ENCODE data around the gene BTG4. TPM values are rescaled to one million over a fixed set of nuclear protein-coding genes. Genes with fewer than 3 reads are reported as not detected.

BTG4 gene
- total and polyA plus RNA-seq, 2 of the 8 experiments (the other 6 are each of a cell fraction or from before 2014, with no cell fraction given) = 0.06 TPM; not detected in 1

DNA sequence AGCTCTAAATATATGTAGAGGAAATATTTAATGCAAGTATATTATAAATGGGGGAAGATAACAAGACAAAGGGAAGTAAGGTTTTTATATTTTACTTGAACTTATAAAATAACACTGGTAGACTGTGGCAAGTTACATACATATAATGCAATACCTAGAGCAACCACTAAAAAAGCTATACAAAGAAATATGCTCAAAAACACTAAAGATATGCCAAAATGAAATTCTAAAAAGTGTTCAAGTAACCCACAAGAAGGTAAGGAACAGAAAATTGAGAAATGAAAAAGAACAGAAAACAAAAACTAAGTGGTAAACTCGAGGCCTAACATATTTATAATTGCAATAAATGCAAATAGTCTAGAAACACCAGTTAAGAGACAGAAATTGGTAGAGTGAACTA is 32.5 kb downstream of the BTG4 start:
- H4K8ac ChIP-seq (ENCODE audit: extremely low read depth, insufficient read depth, low read length) = no peak overlapping the region
- H3K9ac ChIP-seq (replicated peaks in 1 of 4; ENCODE audit: extremely low read depth in 1 of 4, low read depth in 3 of 4, low read length in 3 of 4) = no peak overlapping the region
- H3K18ac ChIP-seq (ENCODE audit: extremely low read depth, low read length) = no peak overlapping the region
- no peak overlapping the region for H2BK15ac ChIP-seq (ENCODE audit: low read length)
- H3K27me3 ChIP-seq (replicated peaks in 1 of 4; ENCODE audit: control insufficient read depth in 3 of 4, extremely low read depth in 1 of 4, insufficient read depth in 3 of 4, low read length in 3 of 4) = 0 out of 7 replicates have a peak, but pooled peaks cover 0 to 2% (median 0%) of the 10 kb centered on the region in 4 experiments
- CTCF ChIA-PET (ENCODE audit: partially characterized antibody) = interaction anchor here (0.8 to 1.5 kb wide), 6 partner anchors 10 to 59 kb away, joined by 3 to 5 read pairs (median 4); partner anchors contain the start of gene BTG4
- no peak overlapping the region for H3K56ac ChIP-seq (replicated peaks; ENCODE audit: insufficient read length, low read depth, low read length)
- 78% methylated on average over 1 of the region's 1 CpG; no CpG with 5 or more reads in 1 of the 2 experiments for WGBS, 2 experiments (ENCODE audit: extremely low coverage in 1 of 2, insufficient coverage in 1 of 2, insufficient read length in 1 of 2, insufficient replicate concordance in 2 of 2, low coverage in 1 of 2, low lambda C conversion rate in 2 of 2, missing lambda C conversion rate in 1 of 2)
- H2BK120ac ChIP-seq (replicated peaks; ENCODE audit: low read depth, low read length) = no peak overlapping the region
- H3K27ac ChIP-seq (ENCODE audit: low read depth, low read length) = no peak overlapping the region
- H3K4me1 ChIP-seq (replicated peaks in 1 of 4; ENCODE audit: control insufficient read depth in 3 of 4, insufficient read depth in 4 of 4, low read length in 3 of 4) = no peaks in the 10 kb centered on the region
- no peak overlapping the region for H3K23ac ChIP-seq (ENCODE audit: insufficient read length)
- no peak overlapping the region for H3K4me3 ChIP-seq (ENCODE audit: extremely low read depth in 1 of 4, insufficient read depth in 2 of 4, low read depth in 3 of 4, low read length in 4 of 4)
- FAIRE-seq = no peak
- no peaks in the 10 kb centered on the region for H3K23me2 ChIP-seq (ENCODE audit: low read depth, low read length)
- 0 out of 4 replicates have a peak, but pooled peaks cover 0 to under 1% of the 10 kb centered on the region in 2 experiments for H3K9me3 ChIP-seq (ENCODE audit: insufficient read depth in 2 of 2, low read depth in 1 of 2, low read length in 1 of 2)
- DNase-seq (ENCODE audit: low read depth in 1 of 2, low spot score in 2 of 2) = no peak
- H3K79me2 ChIP-seq (ENCODE audit: control insufficient read depth in 1 of 2, insufficient read depth in 2 of 2, low read length in 2 of 2) = no peaks in the 10 kb centered on the region
- no peak overlapping the region for H3K4ac ChIP-seq (replicated peaks; ENCODE audit: insufficient read length, low read depth, low read length)
- no peak overlapping the region for H2BK20ac ChIP-seq (ENCODE audit: low read length)
- H3K4me2 ChIP-seq (ENCODE audit: insufficient read depth in 1 of 2, low read depth in 2 of 2, low read length in 2 of 2) = no peak overlapping the region
- no peaks in the 10 kb centered on the region for H4K20me1 ChIP-seq (replicated peaks in 1 of 2; ENCODE audit: control insufficient read depth in 1 of 2, insufficient read depth in 2 of 2, low read length in 2 of 2)
- no peak overlapping the region for H2AFZ ChIP-seq (ENCODE audit: low read length)
- no peak overlapping the region for H4K91ac ChIP-seq (replicated peaks; ENCODE audit: insufficient read length, low read length)
- no peak overlapping the region for H4K5ac ChIP-seq (ENCODE audit: insufficient read length, low read depth, low read length)
- H2AK5ac ChIP-seq (ENCODE audit: low read depth, low read length) = no peak overlapping the region
- POLR2A ChIA-PET (ENCODE audit: partially characterized antibody) = no interaction called here
- H2BK5ac ChIP-seq (ENCODE audit: low read depth, low read length) = no peak overlapping the region
- no peaks in the 10 kb centered on the region for H3K36me3 ChIP-seq (ENCODE audit: control insufficient read depth in 2 of 4, insufficient read depth in 4 of 4, low read length in 3 of 4)
- no peak overlapping the region for H2BK12ac ChIP-seq (ENCODE audit: low read depth, low read length)
- no peaks in the 10 kb centered on the region for H3K79me1 ChIP-seq (ENCODE audit: low read depth, low read length)
- H3K14ac ChIP-seq (ENCODE audit: insufficient read length) = no peak overlapping the region
- TF ChIP-seq SRF (IDR thresholded peaks at IDR 0.05; ENCODE audit: low read depth, low read length) (no peak), CHD2 (IDR thresholded peaks at IDR 0.05; ENCODE audit: low read length) (no peak)

Measured in H1 (cell line).